Pancreas (tissue), 10 donors: Measurements from ENCODE around the gene FAM200B. TPM values are rescaled to one million over a fixed set of nuclear protein-coding genes. Genes with fewer than 3 reads are reported as not detected.

Experiments used
- ATAC-seq, 4 donors: fragments of 200-7000 bp; cut with Tn5 transposase; one replicate each; pipeline versions ENCODE4 v1.8.0 to v1.9.1; 2020; ENCODE audit warnings: mild to moderate bottlenecking in 4 of 4, moderate library complexity in 4 of 4
- DNase-seq, 6 donors: peaks; one replicate each; pipeline ENCODE4 v3.0.0-alpha.2; 2020
- FAIRE-seq: peaks from 2 replicates; lab custom pipeline; 2012; peaks lifted over from hg19 to GRCh38; lab: Jason Lieb, UNC
- H3K27ac ChIP-seq, 4 donors: fragments of 200-600 bp; sonication (generic); 1 replicate in 3 of 4; 2 replicates in 1 of 4; pipeline versions ENCODE4 v1.5.0 to v1.8.0; 2020
- H3K27me3 ChIP-seq, 4 donors: fragments of 200-600 bp; one replicate each; pipeline ENCODE4 v1.8.0; 2021
- H3K36me3 ChIP-seq, 3 donors: fragments of 200-600 bp; sonication (generic) in 1 of 3; one replicate each; pipeline versions ENCODE4 v1.5.0 to v1.8.0; 2020 to 2021
- H3K4me1 ChIP-seq, 3 donors: fragments of 200-600 bp; one replicate each; pipeline ENCODE4 v1.8.0; 2021
- H3K4me3 ChIP-seq, 4 donors: fragments of 200-600 bp; sonication (generic) in 2 of 4; one replicate each; pipeline versions ENCODE4 v1.5.0 to v1.8.0; 2020 to 2021
- H3K9me3 ChIP-seq, 4 donors: fragments of 200-600 bp; one replicate each; pipeline ENCODE4 v1.8.0; 2021
- CTCF ChIP-seq, 4 donors: fragments of 200-600 bp; sonication (generic) in 3 of 4; IDR thresholded peaks; one replicate each; pipeline versions ENCODE4 v1.5.0 to v1.8.0; 2021; ENCODE audit warnings: antibody characterized with exemption in 4 of 4
- WGBS, 2 donors: extraction: QIAGEN DNeasy Blood & Tissue Kit; methylation state at CpG; one replicate each; pipeline ENCODE4 v1.1.7; 2013; 5-methylcytosine and 5-hydroxymethylcytosine counted together
- intact Hi-C, 3 donors: fragments of 100-400 bp; cut with DNase I; formaldehyde crosslinking; loops; one replicate each; pipeline versions ENCODE4 v1.11.1 to v1.14.2; 2022
- polyA plus RNA-seq, 2 donors: library from polyadenylated mRNA; stranded (reverse); fragments of 200-250 nt; gene quantifications; one replicate each; pipeline ENCODE4 v1.2.3, GENCODE V29; 2013
- total RNA-seq, 6 donors: library from RNA; stranded (reverse); fragmentation: NEBNext Ultra II Directional in 4 of 6; extraction: Animal tissue kit (Norgen Biotek cat#: 25700) in 4 of 6; gene quantifications; one replicate each; pipeline versions ENCODE4 v1.2.1 to v1.2.4, GENCODE V29; 2021 to 2023
- donor health status: healthy with polysubstance abuse.
- donor health status: DM: no; HTN: no; CAD: no; lungs with moderate emphysema.
- donor health status: DM: no; HTN: no; CAD: no.
- donor health status: control.
- donor health status: control.
- donor health status: Bipolar disorder and iron deficiency.
- donor health status: DM: yes; HTN: yes; CAD: no.
- donor health status: DM: no; HTN: no; CAD: no.
- donor health status: DM: no; HTN: no; CAD: no.
- donor health status: DM: yes; HTN: yes; CAD: no.

FAM200B gene
- total RNA-seq (10 to 100 TPM in 5 of 6 donors, 1 to 10 TPM in 1; 8.6 to 19.3 (median 13.9) TPM), polyA plus RNA-seq (10 to 100 TPM; 24.8 to 36.0 TPM)

- intact Hi-C loops, result no loop called here
- no peaks in the 10 kb centered on the region for H3K27me3 ChIP-seq
- H3K4me3 ChIP-seq, result peak within 1 kb of the TSS; percentile 49 to 78 (median 66)
- peak within 1 kb of the TSS; percentile 84 to 95 (median 89) for H3K27ac ChIP-seq
- FAIRE-seq (peak; percentile 63), ATAC-seq (peak; percentile 93 to 98 (median 98)), DNase-seq (peak; percentile 98 to 100 (median 100))
- TF ChIP-seq CTCF (IDR thresholded peaks at IDR 0.05), result peak in 1 of 4 donors; percentile 26
- peaks cover 9 to 21% (median 11%) of the 10 kb centered on the region in 3 donors for H3K4me1 ChIP-seq
- no peaks in the 10 kb centered on the region for H3K9me3 ChIP-seq
- 0 to 1% methylated on average over 56 of the region's 56 CpGs for WGBS, 2 donors
- peaks cover 0 to 3% (median 0%) of the 10 kb centered on the region in 3 donors for H3K36me3 ChIP-seq
Observed at GRCh38 chr4:15681372-15682241, at the start of gene FAM200B. Gene FAM200B (plus strand): TSS chr4:15681827. CDS start chr4:15686978, 5,151 bp downstream.

- intact Hi-C loops, result no loop called here
- Histone ChIP-seq H3K4me3 (no peak overlapping the region), H3K9me3 (no peaks in the 10 kb centered on the region), H3K27me3 (no peaks in the 10 kb centered on the region), H3K4me1 (no peaks in the 10 kb centered on the region), H3K27ac (no peak overlapping the region), H3K36me3 (peaks cover 0 to 35% (median 7%) of the 10 kb centered on the region in 3 donors)
- DNase-seq, result no peak
- TF ChIP-seq CTCF (IDR thresholded peaks at IDR 0.05), result no peak
- 93 to 94% methylated on average over 1 of the region's 1 CpG for WGBS, 2 donors
- ATAC-seq, result peak in 2 of 4 donors; percentile 32 to 54
- FAIRE-seq, result no peak
Observed at GRCh38 chr4:15636818-15637217, 44.8 kb upstream of the FAM200B start.

GRCh38 chr4:15638418-15638817 lies 43.2 kb upstream of the FAM200B start:
- peaks cover 0 to 31% (median 7%) of the 10 kb centered on the region in 3 donors for H3K36me3 ChIP-seq
- no peaks in the 10 kb centered on the region for H3K27me3 ChIP-seq
- intact Hi-C loops, result no loop called here
- DNase-seq (no peak), FAIRE-seq (no peak), ATAC-seq (no peak)
- no peaks in the 10 kb centered on the region for H3K9me3 ChIP-seq
- no peak overlapping the region for H3K27ac ChIP-seq
- H3K4me1 ChIP-seq, result no peaks in the 10 kb centered on the region
- no peak overlapping the region for H3K4me3 ChIP-seq
- TF ChIP-seq CTCF (IDR thresholded peaks at IDR 0.05), result no peak
- 90 to 92% methylated on average over 6 of the region's 6 CpGs for WGBS, 2 donors

- no peak overlapping the region for H3K4me3 ChIP-seq
- DNase-seq (no peak), ATAC-seq (no peak), FAIRE-seq (no peak)
- peaks cover 24 to 39% (median 35%) of the 10 kb centered on the region in 3 donors for H3K4me1 ChIP-seq
- no peaks in the 10 kb centered on the region for H3K36me3 ChIP-seq
- intact Hi-C loops, result no loop called here
- H3K27ac ChIP-seq, result no peak overlapping the region
- no peak for TF ChIP-seq CTCF (IDR thresholded peaks at IDR 0.05)
- 44 to 46% methylated on average over 2 of the region's 2 CpGs for WGBS, 2 donors
- no peaks in the 10 kb centered on the region for H3K27me3 ChIP-seq
- no peaks in the 10 kb centered on the region for H3K9me3 ChIP-seq
Observed at GRCh38 chr4:15648600-15648999, 33.0 kb upstream of the FAM200B start.
